ENCODE results near the gene PRPH2.

DNA sequence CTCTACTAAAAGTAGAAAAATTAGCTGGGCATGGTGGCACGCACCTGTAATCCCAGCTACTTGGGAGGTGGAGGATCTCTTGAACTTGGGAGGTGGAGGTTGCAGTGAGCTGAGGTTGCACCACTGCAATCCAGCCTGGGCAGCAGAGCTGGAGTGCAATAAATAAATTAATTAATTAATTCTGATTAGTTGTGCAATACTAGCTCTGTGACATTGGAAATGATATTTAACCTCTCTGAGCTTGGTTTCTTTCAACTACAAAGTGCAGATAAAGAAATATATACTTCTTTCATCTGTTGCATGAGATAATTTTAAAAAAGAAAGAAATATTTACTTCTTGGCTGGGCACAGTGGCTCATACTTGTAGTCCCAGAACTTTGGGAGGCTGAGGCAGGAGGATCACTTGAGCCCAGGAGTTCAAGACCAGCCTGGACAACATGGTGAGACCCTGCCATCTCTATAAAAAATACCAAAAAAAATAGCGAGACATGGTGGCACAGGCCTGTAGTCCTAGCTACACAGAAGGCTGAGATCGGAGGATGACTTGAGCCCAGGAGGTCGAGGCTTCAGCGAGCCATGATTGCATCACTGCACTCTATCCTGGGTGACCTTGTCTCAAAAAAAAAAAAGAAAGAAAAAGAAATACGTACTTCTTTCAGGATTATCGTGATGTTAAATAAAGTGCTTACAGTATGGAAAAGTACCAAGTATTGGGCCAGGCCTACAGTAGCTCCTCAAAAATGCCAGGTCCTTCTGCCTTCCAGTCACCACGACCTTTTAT is 39.1 kb upstream of the PRPH2 start:
- TF ChIP-seq, protein P1, sequence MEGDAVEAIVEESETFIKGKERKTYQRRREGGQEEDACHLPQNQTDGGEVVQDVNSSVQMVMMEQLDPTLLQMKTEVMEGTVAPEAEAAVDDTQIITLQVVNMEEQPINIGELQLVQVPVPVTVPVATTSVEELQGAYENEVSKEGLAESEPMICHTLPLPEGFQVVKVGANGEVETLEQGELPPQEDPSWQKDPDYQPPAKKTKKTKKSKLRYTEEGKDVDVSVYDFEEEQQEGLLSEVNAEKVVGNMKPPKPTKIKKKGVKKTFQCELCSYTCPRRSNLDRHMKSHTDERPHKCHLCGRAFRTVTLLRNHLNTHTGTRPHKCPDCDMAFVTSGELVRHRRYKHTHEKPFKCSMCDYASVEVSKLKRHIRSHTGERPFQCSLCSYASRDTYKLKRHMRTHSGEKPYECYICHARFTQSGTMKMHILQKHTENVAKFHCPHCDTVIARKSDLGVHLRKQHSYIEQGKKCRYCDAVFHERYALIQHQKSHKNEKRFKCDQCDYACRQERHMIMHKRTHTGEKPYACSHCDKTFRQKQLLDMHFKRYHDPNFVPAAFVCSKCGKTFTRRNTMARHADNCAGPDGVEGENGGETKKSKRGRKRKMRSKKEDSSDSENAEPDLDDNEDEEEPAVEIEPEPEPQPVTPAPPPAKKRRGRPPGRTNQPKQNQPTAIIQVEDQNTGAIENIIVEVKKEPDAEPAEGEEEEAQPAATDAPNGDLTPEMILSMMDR (conservative IDR thresholded peaks at IDR 0.05), result no peak
- no peak for TF ChIP-seq ZFX (IDR thresholded peaks at IDR 0.05)
